RWPE1 (cell line): Measurements from ENCODE around the gene MAPK4.
A peak's percentile ranks its signal among the peaks of the same experiment; 100 is the strongest.

Source experiments
- CTCF ChIA-PET: fragments of 350-600 bp; sonication (Branson Sonifier 250); formaldehyde crosslinking; extraction: SDS; loops from one replicate; lab custom pipeline; 2021; lab: Yijun Ruan, JAX
- POLR2A ChIA-PET: fragments of 400-600 bp; formaldehyde crosslinking; extraction: SDS; loops from one replicate; lab custom pipeline; 2020; ENCODE audit warnings: antibody characterized with exemption; ENCODE audit not compliant: low non-redundant PET; lab: Yijun Ruan, JAX
- DNase-seq: peaks from one replicate; pipeline ENCODE4 v3.0.0; 2012; ENCODE audit warnings: low spot score
- H3K27ac ChIP-seq: fragments of 450-650 bp; 2 replicates; pipeline ENCODE4 v1.5.1; 2017
- TF ChIP-seq, protein P1 (sequence below): fragments of 450-650 bp; conservative IDR thresholded peaks from 2 replicates; pipeline ENCODE4 v1.5.1; 2017; ENCODE audit warnings: low read depth, mild to moderate bottlenecking

Gene MAPK4

DNA sequence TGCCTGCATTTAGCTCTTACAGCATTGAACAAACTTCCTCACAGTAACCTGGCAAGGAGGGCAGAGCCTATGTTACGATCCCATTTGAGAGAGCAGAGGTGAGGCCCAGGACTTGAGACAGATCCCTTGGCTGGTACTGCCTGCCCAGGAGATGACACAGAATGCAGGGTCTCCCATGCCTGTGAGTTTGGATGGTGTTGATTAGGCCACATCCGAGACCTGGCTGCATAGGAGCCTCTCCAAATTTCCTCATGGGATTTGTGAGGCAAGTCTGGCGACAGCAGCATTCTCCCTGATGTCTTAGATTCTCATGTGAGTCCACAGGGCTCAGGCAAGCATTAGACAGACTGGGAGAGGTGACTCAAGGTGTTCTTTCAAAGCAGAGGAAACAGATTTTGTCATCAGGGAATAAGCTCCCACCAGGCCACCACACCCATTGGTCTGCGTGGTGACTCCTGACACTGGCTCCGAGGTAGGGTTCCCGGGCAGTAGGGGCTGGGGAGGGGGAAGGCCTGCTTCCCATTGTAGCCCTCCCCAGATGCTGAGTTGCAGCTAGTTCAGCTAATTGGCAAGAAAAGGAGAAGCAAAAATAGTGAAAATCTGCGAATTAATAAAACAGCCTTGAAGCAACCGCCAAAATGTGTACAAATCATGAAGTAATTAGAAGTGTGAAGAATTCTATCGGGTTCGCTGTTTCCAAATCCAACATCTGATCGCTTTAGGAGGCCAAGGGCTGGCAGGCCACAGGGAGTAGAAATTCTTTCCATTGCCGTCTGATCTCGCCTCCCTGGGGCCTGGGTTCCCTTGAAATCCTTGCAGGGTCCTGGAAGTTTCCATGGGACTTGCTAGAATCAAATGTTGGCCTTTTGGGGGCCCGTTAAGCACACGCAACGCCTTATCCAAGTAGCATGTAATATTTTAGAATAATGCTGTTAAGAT is 68.0 kb downstream of the MAPK4 start:
- ChIA-PET CTCF (no interaction called here), POLR2A (no interaction called here)
- no peak overlapping the region for H3K27ac ChIP-seq
- TF ChIP-seq, protein P1, sequence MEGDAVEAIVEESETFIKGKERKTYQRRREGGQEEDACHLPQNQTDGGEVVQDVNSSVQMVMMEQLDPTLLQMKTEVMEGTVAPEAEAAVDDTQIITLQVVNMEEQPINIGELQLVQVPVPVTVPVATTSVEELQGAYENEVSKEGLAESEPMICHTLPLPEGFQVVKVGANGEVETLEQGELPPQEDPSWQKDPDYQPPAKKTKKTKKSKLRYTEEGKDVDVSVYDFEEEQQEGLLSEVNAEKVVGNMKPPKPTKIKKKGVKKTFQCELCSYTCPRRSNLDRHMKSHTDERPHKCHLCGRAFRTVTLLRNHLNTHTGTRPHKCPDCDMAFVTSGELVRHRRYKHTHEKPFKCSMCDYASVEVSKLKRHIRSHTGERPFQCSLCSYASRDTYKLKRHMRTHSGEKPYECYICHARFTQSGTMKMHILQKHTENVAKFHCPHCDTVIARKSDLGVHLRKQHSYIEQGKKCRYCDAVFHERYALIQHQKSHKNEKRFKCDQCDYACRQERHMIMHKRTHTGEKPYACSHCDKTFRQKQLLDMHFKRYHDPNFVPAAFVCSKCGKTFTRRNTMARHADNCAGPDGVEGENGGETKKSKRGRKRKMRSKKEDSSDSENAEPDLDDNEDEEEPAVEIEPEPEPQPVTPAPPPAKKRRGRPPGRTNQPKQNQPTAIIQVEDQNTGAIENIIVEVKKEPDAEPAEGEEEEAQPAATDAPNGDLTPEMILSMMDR, result no peak
- peak; percentile 2 for DNase-seq

DNA sequence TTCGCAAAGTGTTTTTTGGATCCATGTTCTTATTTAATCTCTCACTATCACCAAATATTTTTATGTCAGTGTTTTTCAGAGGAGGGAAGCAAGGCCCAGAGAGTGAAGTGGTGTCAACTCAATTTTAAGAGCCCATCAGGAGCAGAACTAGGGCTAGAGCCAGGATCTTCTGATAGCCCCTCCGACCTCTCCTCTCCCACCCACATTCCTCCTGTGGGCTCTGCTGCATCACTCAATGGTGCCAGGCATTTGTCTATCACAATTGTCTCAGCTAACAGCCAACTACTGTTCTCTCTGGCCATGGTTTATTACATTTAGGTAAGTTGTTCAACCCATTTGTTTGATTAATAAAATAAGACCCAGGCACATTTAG is 68.6 kb downstream of the MAPK4 start:
- no peak for DNase-seq
- H3K27ac ChIP-seq, result no peak overlapping the region
- TF ChIP-seq, protein P1, result no peak
- POLR2A ChIA-PET, result no interaction called here
- CTCF ChIA-PET, result no interaction called here

DNA sequence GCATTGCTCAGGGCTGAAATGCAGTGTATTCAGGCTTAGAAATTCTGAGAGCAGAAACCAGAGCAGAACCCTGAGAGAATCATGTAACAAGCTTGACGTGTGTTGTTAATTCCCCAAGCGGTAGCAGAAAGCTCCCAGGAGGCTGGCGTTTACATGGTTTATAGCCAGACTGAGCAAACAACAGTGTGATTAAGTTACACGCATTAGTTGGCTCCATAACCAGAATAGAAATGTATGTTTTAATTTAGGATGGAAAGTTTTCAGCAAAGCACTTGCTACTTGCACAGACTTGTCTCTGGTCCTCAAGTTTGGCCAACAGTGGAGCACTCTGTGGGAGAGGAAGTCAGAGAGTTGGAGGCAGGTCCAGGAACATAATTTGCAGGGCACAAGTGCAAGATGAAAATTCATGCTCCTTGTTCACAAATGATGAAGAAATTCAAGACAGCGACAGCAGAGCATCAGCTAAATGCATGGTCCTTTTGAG is 69.3 kb downstream of the MAPK4 start:
- CTCF ChIA-PET, result no interaction called here
- peak; percentile 4 for DNase-seq
- POLR2A ChIA-PET, result no interaction called here
- TF ChIP-seq, protein P1, result no peak
- H3K27ac ChIP-seq, result peak overlapping the region; percentile 67

DNA sequence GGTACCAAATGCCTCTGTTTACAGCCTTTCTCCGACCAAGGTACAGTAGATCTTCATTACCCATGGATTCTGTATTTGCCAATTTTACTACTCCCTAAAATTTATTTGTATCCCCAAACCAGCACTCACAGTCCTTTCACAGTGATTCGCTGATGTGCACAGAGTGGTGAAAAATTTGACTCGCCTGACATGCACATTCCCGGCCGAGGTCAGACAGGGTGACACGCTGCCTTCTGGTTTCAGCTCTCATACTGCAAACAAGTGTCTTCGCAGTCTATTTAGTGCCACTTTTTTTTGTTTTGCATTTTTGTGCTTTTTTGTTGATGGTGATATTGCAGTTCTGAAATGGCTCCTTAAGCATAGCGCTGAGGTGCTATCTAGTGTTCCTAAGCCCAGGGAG is 71.0 kb downstream of the MAPK4 start:
- ChIA-PET CTCF (no interaction called here), POLR2A (no interaction called here)
- no peak overlapping the region for H3K27ac ChIP-seq
- no peak for DNase-seq
- TF ChIP-seq, protein P1, result no peak

DNA sequence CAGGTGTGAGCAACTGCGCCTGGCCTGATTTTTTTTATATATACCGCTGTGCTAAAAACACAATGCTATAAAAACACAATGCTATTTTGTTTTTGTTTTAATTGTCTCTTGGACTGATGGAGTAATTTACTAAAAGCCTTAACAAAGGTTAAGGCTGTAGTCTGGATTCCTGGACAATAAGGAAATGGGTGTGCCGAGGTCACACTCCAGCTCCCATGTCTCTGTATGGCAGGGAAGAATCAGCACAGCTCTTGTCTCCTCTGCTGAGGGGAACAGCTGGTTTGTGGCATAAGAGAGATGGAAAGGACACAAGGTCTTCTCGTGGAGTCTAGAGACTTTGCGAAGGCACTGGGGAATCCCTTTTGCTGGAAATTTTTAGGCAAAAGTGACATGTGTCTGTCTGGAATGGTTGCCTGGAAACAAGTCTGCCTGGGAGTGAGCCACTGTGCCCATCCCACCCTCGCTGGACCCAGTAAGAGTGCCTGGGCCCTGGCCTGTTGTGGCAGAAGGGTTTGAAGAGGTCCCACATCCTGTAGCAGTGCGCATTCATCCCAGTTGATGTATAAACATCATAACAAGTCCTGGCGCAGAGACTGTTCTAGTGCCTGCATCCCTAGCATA is 73.1 kb downstream of the MAPK4 start:
- peak overlapping the region; percentile 84 for H3K27ac ChIP-seq
- DNase-seq, result no peak
- POLR2A ChIA-PET, result no interaction called here
- CTCF ChIA-PET, result no interaction called here
- TF ChIP-seq, protein P1, result no peak

DNA sequence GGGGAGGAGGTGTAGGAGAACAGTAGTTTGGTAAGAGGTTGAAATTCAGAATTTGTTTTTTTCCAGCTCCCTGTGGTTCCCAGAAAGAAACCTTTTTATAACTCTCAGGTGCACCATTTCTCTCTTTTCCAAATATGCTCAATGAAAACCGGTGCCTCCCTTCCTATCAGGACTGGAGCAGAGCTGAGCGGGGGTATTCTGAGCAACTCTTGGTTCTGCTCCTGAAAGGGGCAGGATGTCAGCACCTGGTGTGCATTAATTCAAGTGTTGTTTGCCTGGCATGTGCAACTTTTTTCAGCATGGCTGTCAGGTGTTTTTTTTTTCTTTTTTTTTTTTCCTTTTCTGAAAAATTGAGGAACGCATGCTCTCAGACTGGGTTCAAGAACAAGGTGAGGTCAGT is 74.1 kb downstream of the MAPK4 start:
- CTCF ChIA-PET, result no interaction called here
- no peak for DNase-seq
- H3K27ac ChIP-seq, result no peak overlapping the region
- TF ChIP-seq, protein P1, result no peak
- POLR2A ChIA-PET, result no interaction called here
